Right lobe of liver (tissue), 4 donors: ENCODE measurements around the gene TPO.

ENCODE experiments used
- CTCF ChIP-seq, 4 donors: fragments of 200-600 bp in 3 of 4; fragments of 450-650 bp in 1 of 4; IDR thresholded peaks; one replicate each; pipeline versions ENCODE4 v1.5.1 to v1.8.0; 2016 to 2022; ENCODE audit warnings: antibody characterized with exemption in 4 of 4, mild to moderate bottlenecking in 2 of 4
- POLR2A ChIP-seq: fragments of 450-650 bp; IDR thresholded peaks from one replicate; pipeline ENCODE4 v1.6.1; 2017; ENCODE audit warnings: antibody characterized with exemption, mild to moderate bottlenecking
- donor health status: DM: no; HTN: no; CAD: no.
- donor health status: DM: no; HTN: no; CAD: no.
- donor health status: DM: no; HTN: yes; CAD: no.

DNA sequence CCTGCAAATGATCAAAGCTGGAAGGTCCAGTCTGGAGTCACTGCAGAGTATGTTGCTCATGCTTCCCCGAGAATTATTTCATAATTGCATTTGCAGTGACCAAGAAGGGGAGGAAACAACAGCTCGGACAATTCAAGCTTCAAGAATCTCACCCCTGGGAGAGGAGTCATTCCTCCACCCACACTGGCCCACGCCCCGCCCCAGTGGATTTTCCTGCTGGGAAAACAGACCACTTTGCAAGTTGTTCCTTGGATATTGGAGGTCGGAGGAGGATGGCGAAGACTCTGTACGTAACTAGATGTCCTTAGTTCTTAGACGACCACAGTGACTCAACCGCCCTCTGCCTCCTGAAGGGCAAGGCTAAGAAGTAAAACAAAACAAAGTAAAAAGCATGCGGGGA, 159.4 kb downstream of the TPO start:
- TF ChIP-seq POLR2A, result no peak
- TF ChIP-seq CTCF (IDR thresholded peaks at IDR 0.05), result no peak
